HepG2 (cell line): ENCODE measurements around the gene AGBL1.

Experiments used
- CTCF ChIP-seq: sonication (generic); formaldehyde crosslinking; IDR thresholded peaks from 2 replicates; pipeline ENCODE4 v1.5.0; 2020; ENCODE audit warnings: mild to moderate bottlenecking, missing genetic modification reagents, moderate library complexity
- HES4 ChIP-seq: sonication (generic); formaldehyde crosslinking; IDR thresholded peaks from 2 replicates; pipeline ENCODE4 v1.9.0; 2021; ENCODE audit warnings: mild to moderate bottlenecking, missing genetic modification reagents, borderline replicate concordance
- HNRNPL ChIP-seq: fragments of 200-400 bp; formaldehyde crosslinking; IDR thresholded peaks from 2 replicates; pipeline ENCODE4 v1.6.1; 2017; ENCODE audit warnings: mild to moderate bottlenecking, low read depth, low read length
- NFE2L2 ChIP-seq: fragments of 150-350 bp; IDR thresholded peaks from 2 replicates; pipeline ENCODE4 v1.6.1; 2014; ENCODE audit warnings: low read length
- POLR2G ChIP-seq: fragments of 200-400 bp; formaldehyde crosslinking; IDR thresholded peaks from 2 replicates; pipeline ENCODE4 v1.6.1; 2018; ENCODE audit warnings: mild to moderate bottlenecking, low read depth, low read length, moderate library complexity
- ZBTB26 ChIP-seq: IDR thresholded peaks from 2 replicates; pipeline ENCODE4 v1.6.1; 2016; ENCODE audit warnings: missing compliant biosample characterization, missing genetic modification reagents, borderline replicate concordance
- TF ChIP-seq, protein P1 (sequence below): IDR thresholded peaks from 2 replicates; pipeline ENCODE4 v1.6.1; 2012; ENCODE audit warnings: low read length, improper control_type of control experiment

GRCh38 chr15:86377914-86378313, 298.2 kb downstream of the AGBL1 start:
- TF ChIP-seq HES4 (CRISPR knock-in tag) (no peak), CTCF (CRISPR knock-in tag) (no peak), HNRNPL (no peak), NFE2L2 (no peak), POLR2G (no peak), ZBTB26 (no peak)
- TF ChIP-seq, protein P1, sequence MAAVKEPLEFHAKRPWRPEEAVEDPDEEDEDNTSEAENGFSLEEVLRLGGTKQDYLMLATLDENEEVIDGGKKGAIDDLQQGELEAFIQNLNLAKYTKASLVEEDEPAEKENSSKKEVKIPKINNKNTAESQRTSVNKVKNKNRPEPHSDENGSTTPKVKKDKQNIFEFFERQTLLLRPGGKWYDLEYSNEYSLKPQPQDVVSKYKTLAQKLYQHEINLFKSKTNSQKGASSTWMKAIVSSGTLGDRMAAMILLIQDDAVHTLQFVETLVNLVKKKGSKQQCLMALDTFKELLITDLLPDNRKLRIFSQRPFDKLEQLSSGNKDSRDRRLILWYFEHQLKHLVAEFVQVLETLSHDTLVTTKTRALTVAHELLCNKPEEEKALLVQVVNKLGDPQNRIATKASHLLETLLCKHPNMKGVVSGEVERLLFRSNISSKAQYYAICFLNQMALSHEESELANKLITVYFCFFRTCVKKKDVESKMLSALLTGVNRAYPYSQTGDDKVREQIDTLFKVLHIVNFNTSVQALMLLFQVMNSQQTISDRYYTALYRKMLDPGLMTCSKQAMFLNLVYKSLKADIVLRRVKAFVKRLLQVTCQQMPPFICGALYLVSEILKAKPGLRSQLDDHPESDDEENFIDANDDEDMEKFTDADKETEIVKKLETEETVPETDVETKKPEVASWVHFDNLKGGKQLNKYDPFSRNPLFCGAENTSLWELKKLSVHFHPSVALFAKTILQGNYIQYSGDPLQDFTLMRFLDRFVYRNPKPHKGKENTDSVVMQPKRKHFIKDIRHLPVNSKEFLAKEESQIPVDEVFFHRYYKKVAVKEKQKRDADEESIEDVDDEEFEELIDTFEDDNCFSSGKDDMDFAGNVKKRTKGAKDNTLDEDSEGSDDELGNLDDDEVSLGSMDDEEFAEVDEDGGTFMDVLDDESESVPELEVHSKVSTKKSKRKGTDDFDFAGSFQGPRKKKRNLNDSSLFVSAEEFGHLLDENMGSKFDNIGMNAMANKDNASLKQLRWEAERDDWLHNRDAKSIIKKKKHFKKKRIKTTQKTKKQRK, result no peak
